ENCODE measurements around the gene GULP1. TPM values are rescaled to one million over a fixed set of nuclear protein-coding genes. Genes with fewer than 3 reads are reported as not detected.

The GULP1 gene
- total and polyA plus RNA-seq, 2 of the 4 experiments (the other 2 are of a cell fraction): 24.4 to 40.1 TPM

- dilution Hi-C loops (cut with HindIII; ENCODE audit: low sequenced_read_pairs, unreplicated experiment) (no loop called here), intact Hi-C loops (cut with micrococcal nuclease) (no loop called here), in situ Hi-C loops (cut with MboI; ENCODE audit: low sequenced_read_pairs) (no loop called here)
- H3K23ac ChIP-seq (ENCODE audit: low read depth, low read length): peak overlapping the region; percentile 49; the same call in 1 of the 2 replicates
- H2AFZ ChIP-seq (replicated peaks; ENCODE audit: low read length, poor library complexity): peak overlapping the region; percentile 6
- no peaks in the 10 kb centered on the region for H3K9me3 ChIP-seq (ENCODE audit: control insufficient read depth, insufficient read depth, low read length)
- peak overlapping the region in 1 of 2 experiments; percentile 56; a peak in 2 of 4 replicates for H4K8ac ChIP-seq (ENCODE audit: low read depth in 2 of 2, low read length in 2 of 2)
- H3K36me3 ChIP-seq (ENCODE audit: control insufficient read depth, insufficient read depth, low read length): no peaks in the 10 kb centered on the region
- peaks cover 4% of the 10 kb centered on the region for H3K9me1 ChIP-seq (ENCODE audit: insufficient read depth, low read length)
- peak overlapping the region; percentile 55 for H4K5ac ChIP-seq (ENCODE audit: low read depth, low read length)
- H3K4me1 ChIP-seq (ENCODE audit: control insufficient read depth, insufficient read depth, low read length): peaks cover 21% of the 10 kb centered on the region
- peak overlapping the region; percentile 60; the same call in 1 of the 2 replicates for H2BK120ac ChIP-seq (ENCODE audit: low read depth, low read length)
- 0 out of 2 replicates have a peak overlapping the region, but pooled peaks have one; percentile 4 for H3K9ac ChIP-seq (ENCODE audit: low read depth, low read length)
- H2BK20ac ChIP-seq (ENCODE audit: low read depth, low read length): peak overlapping the region; percentile 38; the same call in 1 of the 2 replicates
- no TSS peak for BruUV-seq (replicated peaks)
- no peaks in the 10 kb centered on the region for H4K20me1 ChIP-seq (ENCODE audit: insufficient read depth, low read length)
- ATAC-seq (ENCODE audit: low read depth) (peak; percentile 50), DNase-seq (peak; percentile 70)
- H4K91ac ChIP-seq (ENCODE audit: insufficient read depth, low read depth, low read length): peak overlapping the region; percentile 51
- H3K14ac ChIP-seq (replicated peaks; ENCODE audit: low read depth, low read length): peak overlapping the region; percentile 5
- peak overlapping the region; percentile 36 for H2BK5ac ChIP-seq (ENCODE audit: low read depth, low read length, poor library complexity, severe bottlenecking)
- H2BK15ac ChIP-seq (ENCODE audit: low read depth, low read length): peak overlapping the region; percentile 32; the same call in 1 of the 3 replicates
- H3K79me1 ChIP-seq (ENCODE audit: low read depth in 1 of 2, low read length in 2 of 2): peaks cover 25 to 43% of the 10 kb centered on the region in 2 experiments
- no peaks in the 10 kb centered on the region for H3K27me3 ChIP-seq (ENCODE audit: control insufficient read depth, insufficient read depth, low read length)
- H3K4me2 ChIP-seq (ENCODE audit: low read depth, low read length): peak overlapping the region; percentile 60
- 0% methylated on average over 1 of the region's 4 CpGs; no CpG with 5 or more reads in 1 of the 2 experiments for WGBS, 2 experiments (ENCODE audit: extremely low coverage in 2 of 2, insufficient read length in 1 of 2)
- H2AK5ac ChIP-seq (ENCODE audit: low read depth, low read length): peak overlapping the region; percentile 74; the same call in 1 of the 2 replicates
- H3K56ac ChIP-seq (ENCODE audit: extremely low read depth, insufficient read depth, low read length): no peak overlapping the region
- no peak overlapping the region for H2AK9ac ChIP-seq (replicated peaks; ENCODE audit: low read depth, low read length, poor library complexity)
- H3K18ac ChIP-seq (ENCODE audit: low read depth, low read length): peak overlapping the region; percentile 42
- H3K4ac ChIP-seq (ENCODE audit: low read depth, low read length): peak overlapping the region; percentile 42
- H3K4me3 ChIP-seq (ENCODE audit: insufficient read depth, low read depth, low read length): no peak overlapping the region
- no peak for TF ChIP-seq CTCF (conservative IDR thresholded peaks at IDR 0.05; ENCODE audit: low read depth, low read length)
- no peak for TF ChIP-seq RCOR1 (IDR thresholded peaks at IDR 0.05; ENCODE audit: insufficient replicate concordance, low read length)
- TF ChIP-seq CEBPB (IDR thresholded peaks at IDR 0.05; ENCODE audit: low read depth, low read length): no peak
- TF ChIP-seq NFE2L2 (IDR thresholded peaks at IDR 0.05; ENCODE audit: low read depth, low read length): peak; percentile 67
- TF ChIP-seq MAFK (IDR thresholded peaks at IDR 0.05; ENCODE audit: low read depth, low read length): peak; percentile 98
- no peak for TF ChIP-seq ELK1 (IDR thresholded peaks at IDR 0.05; ENCODE audit: borderline replicate concordance, low read depth, low read length)
- POLR2A ChIA-PET (ENCODE audit: unreplicated experiment): interaction anchor here (0.6 kb wide), 1 partner anchor 15 kb away, joined by 4 read pairs; no protein-coding TSS in a partner anchor
- peak overlapping the region; percentile 16; the same call in 1 of the 2 replicates for H3K27ac ChIP-seq (ENCODE audit: insufficient read depth, low read length)
- CTCF ChIA-PET: no interaction called here
Observed at GRCh38 chr2:188326669-188327301, 35.1 kb downstream of the GULP1 start.
